HCT116 (cell line): Measurements from ENCODE around the gene TNFRSF17. TPM values are rescaled to one million over a fixed set of nuclear protein-coding genes. Genes with fewer than 3 reads are reported as not detected.

Experiments used
- CBX3 ChIP-seq: IDR thresholded peaks from 2 replicates; pipeline ENCODE4 v1.6.1; 2012; ENCODE audit warnings: low read depth
- CEBPB ChIP-seq: IDR thresholded peaks from 2 replicates; pipeline ENCODE4 v1.6.1; 2012; ENCODE audit warnings: low read depth
- EGR1 ChIP-seq: IDR thresholded peaks from 2 replicates; pipeline ENCODE4 v1.6.1; 2012; ENCODE audit warnings: low read depth
- JUND ChIP-seq: IDR thresholded peaks from 2 replicates; pipeline ENCODE4 v1.6.1; 2012
- POLR2A ChIP-seq: IDR thresholded peaks from 2 replicates; pipeline ENCODE4 v1.7.0; 2011; ENCODE audit warnings: borderline replicate concordance; ENCODE audit not compliant: insufficient read depth, insufficient read length; ENCODE audit errors: extremely low read depth
- RAD21 ChIP-seq: IDR thresholded peaks from 2 replicates; pipeline ENCODE4 v1.6.1; 2012; ENCODE audit warnings: low read depth, mild to moderate bottlenecking
- SIN3A ChIP-seq: IDR thresholded peaks from 2 replicates; pipeline ENCODE4 v1.6.1; 2012; ENCODE audit warnings: low read depth
- SP1 ChIP-seq: IDR thresholded peaks from 2 replicates; pipeline ENCODE4 v1.6.1; 2012; ENCODE audit warnings: low read depth
- SRF ChIP-seq: IDR thresholded peaks from 2 replicates; pipeline ENCODE4 v1.6.1; 2012; ENCODE audit warnings: low read depth
- YY1 ChIP-seq: IDR thresholded peaks from 2 replicates; pipeline ENCODE4 v1.6.1; 2011; ENCODE audit warnings: low read length, low read depth, moderate library complexity, mild to moderate bottlenecking; ENCODE audit not compliant: insufficient replicate concordance; ENCODE audit errors: extremely low read depth
- total RNA-seq: library from RNA; stranded (reverse); gene quantifications from one replicate; pipeline ENCODE4 v1.2.1, GENCODE V29; 2021; ENCODE audit not compliant: unreplicated experiment
- TF ChIP-seq, protein P1 (sequence below): IDR thresholded peaks from 2 replicates; pipeline ENCODE4 v1.6.1; 2012; ENCODE audit warnings: low read depth
- TF ChIP-seq, protein P2 (sequence below), 3 experiments: fragments of 200-600 bp in 1 of 3; sonication (generic) in 1 of 3; IDR thresholded peaks in 2 of 3; conservative IDR thresholded peaks in 1 of 3; 2 replicates each; pipeline ENCODE4 v1.5.1; 2012 to 2017; ENCODE audit warnings: low read depth in 2 of 3, low read length in 2 of 3, antibody characterized with exemption in 1 of 3, borderline replicate concordance in 1 of 3, control low read depth in 1 of 3, mild to moderate bottlenecking in 1 of 3, mixed read lengths in 1 of 3, mixed run types in 1 of 3, moderate library complexity in 1 of 3; ENCODE audit not compliant: insufficient read depth in 1 of 3
- TF ChIP-seq, protein P3 (sequence below): IDR thresholded peaks from 2 replicates; pipeline ENCODE4 v1.6.1; 2012

Gene TNFRSF17
- total RNA-seq, 1 experiment from 2014 or later, result not detected

DNA sequence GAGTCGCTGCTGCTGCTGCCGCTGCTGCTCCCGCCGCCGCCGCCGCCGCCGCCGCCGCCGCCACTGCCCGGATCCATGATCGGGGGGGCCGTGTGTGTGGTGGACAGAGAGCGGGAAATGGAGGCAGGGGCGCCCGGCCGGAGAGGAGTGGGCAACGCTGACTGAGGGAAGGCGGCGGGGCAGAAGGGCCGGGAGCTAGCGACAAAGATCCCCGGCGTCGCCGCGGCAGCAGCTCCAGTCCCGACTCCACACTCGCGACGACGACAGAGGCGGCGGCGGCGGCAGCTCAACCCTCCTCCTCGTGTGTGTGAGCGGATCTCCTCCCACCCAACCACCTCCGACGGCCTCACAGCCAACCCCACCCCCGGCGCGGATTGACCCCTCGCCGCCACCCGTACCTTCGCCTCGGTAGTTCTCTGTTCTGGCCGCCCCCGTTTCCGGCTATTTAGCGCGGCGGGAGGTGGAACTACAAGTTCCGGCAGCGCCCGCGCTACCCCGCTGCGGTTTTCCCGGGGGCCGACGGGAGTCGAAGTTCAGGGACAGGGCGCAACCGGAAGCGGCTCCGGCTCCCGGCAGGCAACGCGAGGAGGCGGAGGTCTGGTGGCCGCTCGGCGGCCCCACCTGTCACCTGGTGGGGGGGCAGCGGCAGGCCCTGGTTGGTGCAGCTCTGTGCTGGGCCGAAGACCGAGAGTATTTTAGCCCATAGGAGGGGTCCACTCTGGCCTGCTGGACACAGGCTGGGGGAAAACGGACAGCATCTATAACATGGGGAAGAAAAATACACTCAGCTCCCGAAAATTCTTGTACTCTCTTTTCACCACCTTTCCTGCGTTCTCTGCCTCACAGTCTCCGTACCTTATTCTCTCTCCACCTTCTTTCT lies 49.1 kb upstream of the TNFRSF17 start, which contains the start of gene GSPT1 (continued):
- TF ChIP-seq, protein P1, sequence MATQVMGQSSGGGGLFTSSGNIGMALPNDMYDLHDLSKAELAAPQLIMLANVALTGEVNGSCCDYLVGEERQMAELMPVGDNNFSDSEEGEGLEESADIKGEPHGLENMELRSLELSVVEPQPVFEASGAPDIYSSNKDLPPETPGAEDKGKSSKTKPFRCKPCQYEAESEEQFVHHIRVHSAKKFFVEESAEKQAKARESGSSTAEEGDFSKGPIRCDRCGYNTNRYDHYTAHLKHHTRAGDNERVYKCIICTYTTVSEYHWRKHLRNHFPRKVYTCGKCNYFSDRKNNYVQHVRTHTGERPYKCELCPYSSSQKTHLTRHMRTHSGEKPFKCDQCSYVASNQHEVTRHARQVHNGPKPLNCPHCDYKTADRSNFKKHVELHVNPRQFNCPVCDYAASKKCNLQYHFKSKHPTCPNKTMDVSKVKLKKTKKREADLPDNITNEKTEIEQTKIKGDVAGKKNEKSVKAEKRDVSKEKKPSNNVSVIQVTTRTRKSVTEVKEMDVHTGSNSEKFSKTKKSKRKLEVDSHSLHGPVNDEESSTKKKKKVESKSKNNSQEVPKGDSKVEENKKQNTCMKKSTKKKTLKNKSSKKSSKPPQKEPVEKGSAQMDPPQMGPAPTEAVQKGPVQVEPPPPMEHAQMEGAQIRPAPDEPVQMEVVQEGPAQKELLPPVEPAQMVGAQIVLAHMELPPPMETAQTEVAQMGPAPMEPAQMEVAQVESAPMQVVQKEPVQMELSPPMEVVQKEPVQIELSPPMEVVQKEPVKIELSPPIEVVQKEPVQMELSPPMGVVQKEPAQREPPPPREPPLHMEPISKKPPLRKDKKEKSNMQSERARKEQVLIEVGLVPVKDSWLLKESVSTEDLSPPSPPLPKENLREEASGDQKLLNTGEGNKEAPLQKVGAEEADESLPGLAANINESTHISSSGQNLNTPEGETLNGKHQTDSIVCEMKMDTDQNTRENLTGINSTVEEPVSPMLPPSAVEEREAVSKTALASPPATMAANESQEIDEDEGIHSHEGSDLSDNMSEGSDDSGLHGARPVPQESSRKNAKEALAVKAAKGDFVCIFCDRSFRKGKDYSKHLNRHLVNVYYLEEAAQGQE, result no peak
- TF ChIP-seq RAD21 (no peak), CBX3 (peak; percentile 94; the same call in 1 of the 2 replicates), POLR2A (peak; percentile 75), YY1 (peak; percentile 70), SRF (no peak; the same call in 1 of the 2 replicates), SP1 (peak; percentile 89), EGR1 (peak; percentile 93), JUND (no peak), SIN3A (peak; percentile 93), CEBPB (no peak)
- TF ChIP-seq, protein P2, sequence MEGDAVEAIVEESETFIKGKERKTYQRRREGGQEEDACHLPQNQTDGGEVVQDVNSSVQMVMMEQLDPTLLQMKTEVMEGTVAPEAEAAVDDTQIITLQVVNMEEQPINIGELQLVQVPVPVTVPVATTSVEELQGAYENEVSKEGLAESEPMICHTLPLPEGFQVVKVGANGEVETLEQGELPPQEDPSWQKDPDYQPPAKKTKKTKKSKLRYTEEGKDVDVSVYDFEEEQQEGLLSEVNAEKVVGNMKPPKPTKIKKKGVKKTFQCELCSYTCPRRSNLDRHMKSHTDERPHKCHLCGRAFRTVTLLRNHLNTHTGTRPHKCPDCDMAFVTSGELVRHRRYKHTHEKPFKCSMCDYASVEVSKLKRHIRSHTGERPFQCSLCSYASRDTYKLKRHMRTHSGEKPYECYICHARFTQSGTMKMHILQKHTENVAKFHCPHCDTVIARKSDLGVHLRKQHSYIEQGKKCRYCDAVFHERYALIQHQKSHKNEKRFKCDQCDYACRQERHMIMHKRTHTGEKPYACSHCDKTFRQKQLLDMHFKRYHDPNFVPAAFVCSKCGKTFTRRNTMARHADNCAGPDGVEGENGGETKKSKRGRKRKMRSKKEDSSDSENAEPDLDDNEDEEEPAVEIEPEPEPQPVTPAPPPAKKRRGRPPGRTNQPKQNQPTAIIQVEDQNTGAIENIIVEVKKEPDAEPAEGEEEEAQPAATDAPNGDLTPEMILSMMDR (IDR thresholded peaks at IDR 0.05 in 2 of 3, conservative IDR thresholded peaks at IDR 0.05 in 1 of 3; ENCODE audit: borderline replicate concordance in 1 of 3, insufficient read depth in 1 of 3, low read depth in 2 of 3, low read length in 2 of 3), result peak in 1 of 3 experiments; percentile 25; a peak in 2 of 6 replicates
- TF ChIP-seq, protein P3, sequence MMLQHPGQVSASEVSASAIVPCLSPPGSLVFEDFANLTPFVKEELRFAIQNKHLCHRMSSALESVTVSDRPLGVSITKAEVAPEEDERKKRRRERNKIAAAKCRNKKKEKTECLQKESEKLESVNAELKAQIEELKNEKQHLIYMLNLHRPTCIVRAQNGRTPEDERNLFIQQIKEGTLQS, result no peak
- TF ChIP-seq, all 23 proteins: peak for 13
